ENCODE measurements around the gene MADCAM1. TPM values are rescaled to one million over a fixed set of nuclear protein-coding genes. Genes with fewer than 3 reads are reported as not detected.
"Not testable (repeated sequence)": the region's sequence is repeated elsewhere in the genome, so short reads cannot be mapped to it uniquely, and the experiment has no call there.

Gene MADCAM1
- polyA plus RNA-seq, 1 experiment: not detected

GRCh38 chr19:480016-480855 is 16.1 kb upstream of the MADCAM1 start:
- peak; percentile 47 for TF ChIP-seq CTCF (IDR thresholded peaks at IDR 0.05; ENCODE audit: low read depth, low read length)
- ChIA-PET CTCF (no interaction called here), POLR2A (no interaction called here)
- Histone ChIP-seq H3K4me3 (ENCODE audit: low read depth, low read length) (0 out of 2 replicates have a peak overlapping the region, but pooled peaks have one; percentile 13), H3K9me3 (ENCODE audit: control insufficient read depth, insufficient read depth, low read length) (peaks cover 19% of the 10 kb centered on the region), H3K27ac (ENCODE audit: low read depth, low read length) (no peak overlapping the region), H3K27me3 (ENCODE audit: control insufficient read depth, insufficient read depth, low read length) (peaks cover 8% of the 10 kb centered on the region)
- no peak for DNase-seq (ENCODE audit: low read depth, low spot score)

- POLR2A ChIA-PET; CTCF ChIA-PET; DNase-seq (ENCODE audit: low read depth, low spot score): not testable (repeated sequence)
Measured at GRCh38 chr19:481100-481499, 15.2 kb upstream of the MADCAM1 start.

GRCh38 chr19:482186-483041 is 13.9 kb upstream of the MADCAM1 start:
- ChIA-PET POLR2A (no interaction called here), CTCF (interaction anchor here (1.3 kb wide), 1 partner anchor 24 kb away, joined by 3 read pairs; no protein-coding TSS in a partner anchor)
- TF ChIP-seq CTCF (IDR thresholded peaks at IDR 0.05; ENCODE audit: low read depth, low read length): no peak
- no peak for DNase-seq (ENCODE audit: low read depth, low spot score)
- no peak overlapping the region for H3K4me3 ChIP-seq (ENCODE audit: low read depth, low read length)
- peaks cover 8% of the 10 kb centered on the region for H3K27me3 ChIP-seq (ENCODE audit: control insufficient read depth, insufficient read depth, low read length)
- no peak overlapping the region for H3K27ac ChIP-seq (ENCODE audit: low read depth, low read length)
- H3K9me3 ChIP-seq (ENCODE audit: control insufficient read depth, insufficient read depth, low read length): peaks cover 24% of the 10 kb centered on the region

More at GRCh38 chr19:481100-481499, 15.2 kb upstream of the MADCAM1 start:
- peaks cover 19% of the 10 kb centered on the region for H3K9me3 ChIP-seq (ENCODE audit: control insufficient read depth, insufficient read depth, low read length)
- not testable (repeated sequence) for H3K4me3 ChIP-seq (ENCODE audit: low read depth, low read length); H3K27ac ChIP-seq (ENCODE audit: low read depth, low read length); H3K27me3 ChIP-seq (ENCODE audit: control insufficient read depth, insufficient read depth, low read length)

- TF ChIP-seq CTCF (IDR thresholded peaks at IDR 0.05; ENCODE audit: low read depth, low read length): no peak
- Histone ChIP-seq H3K27ac (ENCODE audit: low read depth, low read length) (no peak overlapping the region), H3K4me3 (ENCODE audit: low read depth, low read length) (no peak overlapping the region), H3K9me3 (ENCODE audit: control insufficient read depth, insufficient read depth, low read length) (peaks cover 24% of the 10 kb centered on the region), H3K27me3 (ENCODE audit: control insufficient read depth, insufficient read depth, low read length) (no peaks in the 10 kb centered on the region)
- no peak for DNase-seq (ENCODE audit: low read depth, low spot score)
- ChIA-PET POLR2A (no interaction called here), CTCF (interaction anchor here (0.6 to 1.3 kb wide), 2 partner anchors 23 to 92 kb away, joined by 3 to 4 read pairs; no protein-coding TSS in a partner anchor)
Measured at GRCh38 chr19:483332-484072, 12.8 kb upstream of the MADCAM1 start.

- POLR2A ChIA-PET: no interaction called here
- H3K27me3 ChIP-seq (ENCODE audit: control insufficient read depth, insufficient read depth, low read length): no peaks in the 10 kb centered on the region
- peaks cover 24% of the 10 kb centered on the region for H3K9me3 ChIP-seq (ENCODE audit: control insufficient read depth, insufficient read depth, low read length)
- CTCF ChIA-PET: no interaction called here
- H3K4me3 ChIP-seq (ENCODE audit: low read depth, low read length): no peak overlapping the region
- H3K27ac ChIP-seq (ENCODE audit: low read depth, low read length): no peak overlapping the region
- TF ChIP-seq CTCF (IDR thresholded peaks at IDR 0.05; ENCODE audit: low read depth, low read length): no peak
- no peak for DNase-seq (ENCODE audit: low read depth, low spot score)
Measured at GRCh38 chr19:484494-484893, 11.8 kb upstream of the MADCAM1 start.

Data from AG04450 (cell line).